ENCODE data around the gene NIPA2.

GRCh38 chr15:22795206-22796063, 43.0 kb upstream of the NIPA2 start:
- TF ChIP-seq CTCF (IDR thresholded peaks at IDR 0.05): no peak
- TF ChIP-seq EP300 (IDR thresholded peaks at IDR 0.05): no peak
